AG09309 (cell line): ENCODE measurements around the gene NDE1.

Experiments used
- DNase-seq: peaks from one replicate; pipeline ENCODE4 v3.0.0-alpha.2; 2010; ENCODE audit warnings: low read depth
- H3K4me3 ChIP-seq: 2 replicates; pipeline ENCODE4 v1.5.1; 2011; ENCODE audit warnings: mild to moderate bottlenecking, low read depth, low read length, moderate library complexity; ENCODE audit not compliant: control insufficient read depth
- CTCF ChIP-seq: IDR thresholded peaks from 2 replicates; pipeline ENCODE4 v1.5.1; 2011; ENCODE audit warnings: mild to moderate bottlenecking, low read depth, low read length, inconsistent platforms; ENCODE audit not compliant: insufficient read depth, control insufficient read depth; ENCODE audit errors: missing control alignments

NDE1 gene

GRCh38 chr16:15650019-15650697, at the start of gene NDE1:
Gene NDE1, plus strand, starts transcription at chr16:15650245. Its CDS starts 14,534 bp downstream, at chr16:15664779.
- H3K4me3 ChIP-seq = peak within 1 kb of the TSS; percentile 66
- DNase-seq = peak; percentile 42
- TF ChIP-seq CTCF = no peak

GRCh38 chr16:15601212-15601879, 48.7 kb upstream of the NDE1 start:
- no peak for TF ChIP-seq CTCF
- no peak for DNase-seq
- H3K4me3 ChIP-seq = no peak overlapping the region

GRCh38 chr16:15602285-15603044, 47.6 kb upstream of the NDE1 start:
- no peak overlapping the region for H3K4me3 ChIP-seq
- no peak for TF ChIP-seq CTCF
- DNase-seq = no peak

GRCh38 chr16:15604460-15605440, 45.3 kb upstream of the NDE1 start:
- DNase-seq = no peak
- H3K4me3 ChIP-seq = no peak overlapping the region
- no peak for TF ChIP-seq CTCF

GRCh38 chr16:15605839-15606517, 44.1 kb upstream of the NDE1 start:
- no peak overlapping the region for H3K4me3 ChIP-seq
- DNase-seq = no peak
- TF ChIP-seq CTCF = no peak
